RWPE2 (cell line): Measurements from ENCODE around the gene KLLN.
A peak's percentile ranks its signal among the peaks of the same experiment; 100 is the strongest.
"Not testable (repeated sequence)": the region's sequence is repeated elsewhere in the genome, so short reads cannot be mapped to it uniquely, and the experiment has no call there.

Experiments used
- ATAC-seq: fragments of 200-7000 bp; cut with Tn5 transposase; 3 replicates; pipeline ENCODE4 v1.9.1; 2021; ENCODE audit warnings: low read depth
- DNase-seq: peaks from one replicate; pipeline ENCODE4 v3.0.0-alpha.2; 2020; ENCODE audit warnings: low spot score
- H3K27ac ChIP-seq: fragments of 450-650 bp; 2 replicates; pipeline ENCODE4 v1.5.1; 2017; ENCODE audit warnings: mild to moderate bottlenecking; ENCODE audit not compliant: poor library complexity, severe bottlenecking
- H3K27me3 ChIP-seq: fragments of 250-450 bp; sonication (Bioruptor Pico); 2 replicates; pipeline ENCODE4 v1.5.1; 2021; ENCODE audit warnings: mild to moderate bottlenecking, moderate library complexity; ENCODE audit not compliant: insufficient read depth, poor library complexity, severe bottlenecking
- H3K36me3 ChIP-seq: fragments of 250-450 bp; sonication (Bioruptor Pico); 2 replicates; pipeline ENCODE4 v1.5.1; 2020; ENCODE audit warnings: low read depth, mild to moderate bottlenecking, moderate library complexity
- H3K4me1 ChIP-seq: fragments of 250-450 bp; sonication (Bioruptor Pico); 2 replicates; pipeline ENCODE4 v1.5.1; 2021; ENCODE audit warnings: mild to moderate bottlenecking, moderate library complexity; ENCODE audit not compliant: insufficient read depth, poor library complexity, severe bottlenecking
- H3K4me3 ChIP-seq: fragments of 250-450 bp; sonication (Bioruptor Pico); 2 replicates; pipeline ENCODE4 v1.5.1; 2021; ENCODE audit warnings: mild to moderate bottlenecking, moderate library complexity; ENCODE audit not compliant: severe bottlenecking
- H3K9me3 ChIP-seq: fragments of 250-450 bp; sonication (Bioruptor Pico); 2 replicates; pipeline ENCODE4 v1.5.1; 2021; ENCODE audit warnings: mild to moderate bottlenecking, moderate library complexity; ENCODE audit not compliant: severe bottlenecking
- TF ChIP-seq, protein P1 (sequence below): fragments of 450-650 bp; IDR thresholded peaks from one replicate; pipeline ENCODE4 v1.5.1; 2017; ENCODE audit warnings: mild to moderate bottlenecking, moderate library complexity; ENCODE audit not compliant: poor library complexity, severe bottlenecking

Gene KLLN

DNA sequence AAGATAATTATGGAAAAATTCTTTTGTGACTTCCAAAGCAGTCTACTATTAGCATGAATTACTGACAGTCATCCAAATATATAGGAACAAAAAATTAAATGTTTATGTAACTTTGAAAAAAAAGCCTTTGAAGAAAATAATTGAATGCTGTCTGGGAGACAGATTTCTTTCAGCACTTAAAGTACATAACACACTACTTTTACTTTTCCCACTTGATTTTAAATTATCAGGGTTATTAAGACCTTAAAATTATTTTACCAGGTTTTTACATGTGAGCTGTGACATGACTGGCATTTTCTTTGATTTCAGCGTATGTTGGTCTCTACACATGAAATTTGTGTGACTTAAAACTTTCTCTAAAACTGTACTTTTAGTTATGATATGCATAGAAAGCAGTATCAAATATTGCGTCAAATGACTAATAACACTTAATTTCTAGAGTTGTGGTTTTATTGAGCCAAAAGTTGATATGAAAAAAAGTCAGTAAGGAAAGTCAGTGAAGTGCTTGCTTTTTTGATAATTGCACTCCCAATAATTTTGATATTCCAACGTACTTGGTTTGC is 3.2 kb upstream of the KLLN start:
- peak overlapping the region; percentile 95 for H3K4me3 ChIP-seq
- H3K27ac ChIP-seq, result peak overlapping the region; percentile 91
- no peaks in the 10 kb centered on the region for H3K27me3 ChIP-seq
- ATAC-seq, result no peak
- peaks cover 24% of the 10 kb centered on the region for H3K36me3 ChIP-seq
- TF ChIP-seq, protein P1, sequence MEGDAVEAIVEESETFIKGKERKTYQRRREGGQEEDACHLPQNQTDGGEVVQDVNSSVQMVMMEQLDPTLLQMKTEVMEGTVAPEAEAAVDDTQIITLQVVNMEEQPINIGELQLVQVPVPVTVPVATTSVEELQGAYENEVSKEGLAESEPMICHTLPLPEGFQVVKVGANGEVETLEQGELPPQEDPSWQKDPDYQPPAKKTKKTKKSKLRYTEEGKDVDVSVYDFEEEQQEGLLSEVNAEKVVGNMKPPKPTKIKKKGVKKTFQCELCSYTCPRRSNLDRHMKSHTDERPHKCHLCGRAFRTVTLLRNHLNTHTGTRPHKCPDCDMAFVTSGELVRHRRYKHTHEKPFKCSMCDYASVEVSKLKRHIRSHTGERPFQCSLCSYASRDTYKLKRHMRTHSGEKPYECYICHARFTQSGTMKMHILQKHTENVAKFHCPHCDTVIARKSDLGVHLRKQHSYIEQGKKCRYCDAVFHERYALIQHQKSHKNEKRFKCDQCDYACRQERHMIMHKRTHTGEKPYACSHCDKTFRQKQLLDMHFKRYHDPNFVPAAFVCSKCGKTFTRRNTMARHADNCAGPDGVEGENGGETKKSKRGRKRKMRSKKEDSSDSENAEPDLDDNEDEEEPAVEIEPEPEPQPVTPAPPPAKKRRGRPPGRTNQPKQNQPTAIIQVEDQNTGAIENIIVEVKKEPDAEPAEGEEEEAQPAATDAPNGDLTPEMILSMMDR, result no peak
- no peaks in the 10 kb centered on the region for H3K9me3 ChIP-seq
- no peak for DNase-seq
- peaks cover 27% of the 10 kb centered on the region for H3K4me1 ChIP-seq

DNA sequence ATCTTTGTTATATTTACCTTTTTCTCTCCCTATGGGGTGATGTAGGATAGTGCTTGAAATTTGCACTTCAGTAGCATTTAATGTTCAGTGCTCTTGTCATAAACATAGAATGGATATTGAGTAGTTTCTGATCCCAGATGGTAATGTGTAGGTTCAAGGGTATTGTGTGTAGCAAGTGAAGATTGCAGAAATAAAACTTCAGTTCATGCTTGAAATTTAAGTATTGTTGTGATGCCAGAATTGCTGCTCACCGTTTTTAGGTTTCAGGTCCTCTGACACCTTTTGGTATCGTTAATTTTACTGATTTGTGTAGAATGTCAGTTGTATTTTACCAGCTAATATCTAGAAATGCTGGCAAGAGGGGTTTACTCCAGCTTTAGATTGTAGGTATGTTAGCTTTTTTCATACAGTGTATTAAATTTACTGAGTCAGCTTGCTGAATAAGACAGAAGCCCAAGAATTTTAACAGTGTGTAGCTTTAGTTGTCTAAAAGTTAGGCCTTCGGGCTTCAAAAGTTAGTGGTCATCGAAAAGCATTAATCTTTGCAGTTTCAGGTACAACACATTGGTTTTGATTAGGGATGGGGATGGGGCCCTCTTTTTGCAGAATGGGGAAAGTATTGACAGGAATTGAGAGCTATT is 2.0 kb upstream of the KLLN start:
- H3K27ac ChIP-seq, result peak overlapping the region; percentile 91
- TF ChIP-seq, protein P1, result no peak
- H3K27me3 ChIP-seq, result no peaks in the 10 kb centered on the region
- no peak for DNase-seq
- peaks cover 24% of the 10 kb centered on the region for H3K36me3 ChIP-seq
- no peak for ATAC-seq
- H3K4me3 ChIP-seq, result peak overlapping the region; percentile 95
- peaks cover 20% of the 10 kb centered on the region for H3K4me1 ChIP-seq
- H3K9me3 ChIP-seq, result no peaks in the 10 kb centered on the region

DNA sequence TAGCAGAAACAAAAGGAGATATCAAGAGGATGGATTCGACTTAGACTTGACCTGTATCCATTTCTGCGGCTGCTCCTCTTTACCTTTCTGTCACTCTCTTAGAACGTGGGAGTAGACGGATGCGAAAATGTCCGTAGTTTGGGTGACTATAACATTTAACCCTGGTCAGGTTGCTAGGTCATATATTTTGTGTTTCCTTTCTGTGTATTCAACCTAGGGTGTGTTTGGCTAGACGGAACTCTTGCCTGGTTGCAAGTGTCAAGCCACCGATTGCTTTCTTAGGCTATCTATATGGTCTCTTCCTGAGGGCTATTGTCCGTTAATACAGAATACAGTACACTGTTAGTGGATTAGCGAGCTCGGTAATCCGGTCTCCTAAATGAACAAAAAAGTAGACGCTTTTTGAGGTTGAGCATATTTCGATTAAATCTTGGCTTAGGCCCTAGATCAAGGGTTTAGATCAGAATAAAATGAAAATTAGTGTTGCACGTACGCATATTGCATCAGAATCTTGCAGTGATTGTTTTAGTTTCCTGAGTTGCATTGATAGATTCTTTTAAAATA is 1.2 kb upstream of the KLLN start:
- H3K27me3 ChIP-seq, result no peaks in the 10 kb centered on the region
- H3K4me3 ChIP-seq, result peak overlapping the region; percentile 95
- peaks cover 13% of the 10 kb centered on the region for H3K4me1 ChIP-seq
- no peaks in the 10 kb centered on the region for H3K9me3 ChIP-seq
- no peak for DNase-seq
- H3K36me3 ChIP-seq, result peaks cover 19% of the 10 kb centered on the region
- TF ChIP-seq, protein P1, result no peak
- H3K27ac ChIP-seq, result peak overlapping the region; percentile 91
- no peak for ATAC-seq

DNA sequence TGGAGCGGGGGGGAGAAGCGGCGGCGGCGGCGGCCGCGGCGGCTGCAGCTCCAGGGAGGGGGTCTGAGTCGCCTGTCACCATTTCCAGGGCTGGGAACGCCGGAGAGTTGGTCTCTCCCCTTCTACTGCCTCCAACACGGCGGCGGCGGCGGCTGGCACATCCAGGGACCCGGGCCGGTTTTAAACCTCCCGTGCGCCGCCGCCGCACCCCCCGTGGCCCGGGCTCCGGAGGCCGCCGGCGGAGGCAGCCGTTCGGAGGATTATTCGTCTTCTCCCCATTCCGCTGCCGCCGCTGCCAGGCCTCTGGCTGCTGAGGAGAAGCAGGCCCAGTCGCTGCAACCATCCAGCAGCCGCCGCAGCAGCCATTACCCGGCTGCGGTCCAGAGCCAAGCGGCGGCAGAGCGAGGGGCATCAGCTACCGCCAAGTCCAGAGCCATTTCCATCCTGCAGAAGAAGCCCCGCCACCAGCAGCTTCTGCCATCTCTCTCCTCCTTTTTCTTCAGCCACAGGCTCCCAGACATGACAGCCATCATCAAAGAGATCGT is 690 bp upstream of the KLLN start:
- Histone ChIP-seq H3K4me3 (peak overlapping the region; percentile 95), H3K27ac (peak overlapping the region; percentile 91), H3K36me3 (peaks cover 16% of the 10 kb centered on the region)
- H3K4me1 ChIP-seq, ATAC-seq, H3K27me3 ChIP-seq, DNase-seq, H3K9me3 ChIP-seq: not testable (repeated sequence)

DNA sequence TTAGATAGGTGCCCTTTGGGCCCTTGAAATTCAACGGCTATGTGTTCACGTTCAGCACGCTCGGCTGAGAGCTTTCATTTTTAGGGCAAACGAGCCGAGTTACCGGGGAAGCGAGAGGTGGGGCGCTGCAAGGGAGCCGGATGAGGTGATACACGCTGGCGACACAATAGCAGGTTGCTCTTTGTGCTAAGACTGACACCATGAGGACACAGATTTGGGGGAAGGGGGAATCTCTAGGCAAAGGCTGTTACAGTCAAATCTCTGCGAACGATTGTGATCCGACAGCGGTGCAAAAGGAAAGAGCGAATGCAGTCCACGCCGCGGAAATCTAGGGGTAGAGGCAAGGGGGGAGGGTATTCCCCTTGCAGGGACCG is 667 bp downstream of the KLLN start:
- Histone ChIP-seq H3K36me3 (peaks cover 11% of the 10 kb centered on the region), H3K4me3 (peak overlapping the region; percentile 95), H3K27ac (peak overlapping the region; percentile 91), H3K9me3 (no peaks in the 10 kb centered on the region), H3K27me3 (no peaks in the 10 kb centered on the region), H3K4me1 (no peaks in the 10 kb centered on the region)
- DNase-seq (no peak), ATAC-seq (peak; percentile 1; the same call in 2 of the 3 replicates)
- TF ChIP-seq, protein P1, result no peak
